Chondrocyte (in vitro differentiated cells): ENCODE measurements around the gene CHST11. TPM values are rescaled to one million over a fixed set of nuclear protein-coding genes. Genes with fewer than 3 reads are reported as not detected.

Experiments
- DNase-seq: peaks from one replicate; pipeline ENCODE4 v3.0.0; 2021; ENCODE audit warnings: mixed read lengths, low spot score
- H3K27ac Mint-ChIP-seq: one replicate; pipeline ENCODE4 v1.8.0; 2021; ENCODE audit warnings: mild to moderate bottlenecking, moderate library complexity, mixed read lengths; ENCODE audit not compliant: unreplicated experiment
- H3K27me3 Mint-ChIP-seq: 2 replicates; pipeline ENCODE4 v1.8.0; 2021; ENCODE audit warnings: low read depth, mixed read lengths
- H3K36me3 Mint-ChIP-seq: 2 replicates; pipeline ENCODE4 v1.8.0; 2021; ENCODE audit warnings: low read depth, mixed read lengths
- H3K4me1 Mint-ChIP-seq: 2 replicates; pipeline ENCODE4 v1.8.0; 2021; ENCODE audit warnings: low read depth, mild to moderate bottlenecking, mixed read lengths
- H3K4me3 Mint-ChIP-seq: one replicate; pipeline ENCODE4 v1.8.0; 2021; ENCODE audit warnings: mild to moderate bottlenecking, moderate library complexity, mixed read lengths; ENCODE audit not compliant: unreplicated experiment
- H3K9me3 Mint-ChIP-seq: 2 replicates; pipeline ENCODE4 v1.8.0; 2021; ENCODE audit warnings: low read depth, mixed read lengths
- CTCF ChIP-seq: fragments of 200-600 bp; sonication (generic); IDR thresholded peaks from 2 replicates; pipeline ENCODE4 v1.5.0; 2021; ENCODE audit warnings: antibody characterized with exemption, mild to moderate bottlenecking, moderate library complexity
- total RNA-seq: library from RNA; stranded (reverse); gene quantifications from 3 replicates; pipeline ENCODE4 v1.2.1, GENCODE V29; 2021

Gene CHST11
- total RNA-seq, 1 donor from 2014 or later, result 6.2 TPM

- Mint-ChIP-seq H3K27ac (no peak overlapping the region), H3K36me3 (no peaks in the 10 kb centered on the region), H3K9me3 (no peaks in the 10 kb centered on the region), H3K4me3 (no peak overlapping the region), H3K27me3 (no peaks in the 10 kb centered on the region), H3K4me1 (peaks cover 14% of the 10 kb centered on the region)
- TF ChIP-seq CTCF, result no peak
- no peak for DNase-seq
Observed at GRCh38 chr12:104627231-104627989, 170.7 kb downstream of the CHST11 start.

GRCh38 chr12:104627990-104628830 lies 171.5 kb downstream of the CHST11 start:
- no peak overlapping the region for H3K27ac Mint-ChIP-seq
- peaks cover 19% of the 10 kb centered on the region for H3K4me1 Mint-ChIP-seq
- no peaks in the 10 kb centered on the region for H3K9me3 Mint-ChIP-seq
- TF ChIP-seq CTCF, result no peak
- H3K4me3 Mint-ChIP-seq, result no peak overlapping the region
- no peaks in the 10 kb centered on the region for H3K27me3 Mint-ChIP-seq
- H3K36me3 Mint-ChIP-seq, result no peaks in the 10 kb centered on the region
- no peak for DNase-seq

- DNase-seq, result no peak
- H3K4me3 Mint-ChIP-seq, result no peak overlapping the region
- peaks cover 19% of the 10 kb centered on the region for H3K4me1 Mint-ChIP-seq
- TF ChIP-seq CTCF, result no peak
- no peaks in the 10 kb centered on the region for H3K27me3 Mint-ChIP-seq
- H3K36me3 Mint-ChIP-seq, result no peaks in the 10 kb centered on the region
- no peaks in the 10 kb centered on the region for H3K9me3 Mint-ChIP-seq
- no peak overlapping the region for H3K27ac Mint-ChIP-seq
Observed at GRCh38 chr12:104628831-104629135, 172.0 kb downstream of the CHST11 start.

GRCh38 chr12:104630230-104630670 lies 173.5 kb downstream of the CHST11 start:
- no peak for DNase-seq
- Mint-ChIP-seq H3K4me3 (no peak overlapping the region), H3K36me3 (no peaks in the 10 kb centered on the region), H3K27me3 (no peaks in the 10 kb centered on the region), H3K27ac (no peak overlapping the region), H3K4me1 (peaks cover 19% of the 10 kb centered on the region), H3K9me3 (no peaks in the 10 kb centered on the region)
- TF ChIP-seq CTCF, result no peak

GRCh38 chr12:104631867-104632266 lies 175.1 kb downstream of the CHST11 start:
- no peaks in the 10 kb centered on the region for H3K27me3 Mint-ChIP-seq
- no peak for DNase-seq
- H3K9me3 Mint-ChIP-seq, result no peaks in the 10 kb centered on the region
- no peak for TF ChIP-seq CTCF
- peaks cover 12% of the 10 kb centered on the region for H3K4me1 Mint-ChIP-seq
- no peak overlapping the region for H3K27ac Mint-ChIP-seq
- H3K36me3 Mint-ChIP-seq, result no peaks in the 10 kb centered on the region
- H3K4me3 Mint-ChIP-seq, result no peak overlapping the region
